GM23248 (cell line): Measurements from ENCODE around the gene ASS1.

Source experiments
- EZH2 ChIP-seq: fragments of 200-600 bp; sonication (generic); IDR thresholded peaks from 2 replicates; pipeline ENCODE4 v1.6.1; 2018; ENCODE audit warnings: antibody characterized with exemption, mild to moderate bottlenecking; ENCODE audit not compliant: insufficient read depth, poor library complexity, severe bottlenecking
- EZH2phosphoT487 ChIP-seq: fragments of 200-600 bp; sonication (generic); IDR thresholded peaks from 2 replicates; pipeline ENCODE4 v1.6.1; 2018; ENCODE audit warnings: antibody characterized with exemption, moderate library complexity, mild to moderate bottlenecking, low read depth; ENCODE audit not compliant: insufficient read depth

- TF ChIP-seq EZH2 (no peak), EZH2phosphoT487 (no peak)
These were observed 13.8 kb upstream of the ASS1 start for GRCh38 chr9:130430734-130431535.
